GM23338 (cell line): ENCODE data around the gene SHISA2.

Experiments used
- CREB1 ChIP-seq: fragments of 250-450 bp; sonication (Bioruptor Pico); IDR thresholded peaks from 2 replicates; pipeline ENCODE4 v1.5.0; 2020; ENCODE audit warnings: low read depth, mild to moderate bottlenecking, moderate library complexity
- CTCF ChIP-seq, 2 experiments: fragments of 200-600 bp in 1 of 2; sonication (generic) in 1 of 2; conservative IDR thresholded peaks; 2 replicates each; pipeline versions ENCODE4 v1.5.1 to v1.6.1; 2016 to 2017; ENCODE audit warnings: antibody characterized with exemption in 2 of 2, low read depth in 2 of 2, mild to moderate bottlenecking in 2 of 2, moderate library complexity in 1 of 2
- ETS1 ChIP-seq: IDR thresholded peaks from 2 replicates; pipeline ENCODE4 v1.6.1; 2016; ENCODE audit warnings: antibody characterized with exemption
- EZH2 ChIP-seq: fragments of 200-600 bp; sonication (generic); IDR thresholded peaks from one replicate; pipeline ENCODE4 v1.8.0; 2017; ENCODE audit warnings: antibody characterized with exemption, mild to moderate bottlenecking, low read depth; ENCODE audit not compliant: unreplicated experiment
- EZH2phosphoT487 ChIP-seq: fragments of 200-600 bp; sonication (generic); IDR thresholded peaks from one replicate; pipeline ENCODE4 v1.8.1; 2018; ENCODE audit warnings: antibody characterized with exemption; ENCODE audit not compliant: unreplicated experiment
- JUNB ChIP-seq: IDR thresholded peaks from one replicate; pipeline ENCODE4 v1.6.1; 2016; ENCODE audit warnings: antibody characterized with exemption; ENCODE audit not compliant: unreplicated experiment
- POLR2AphosphoS5 ChIP-seq: IDR thresholded peaks from 2 replicates; pipeline ENCODE4 v1.6.1; 2016; ENCODE audit warnings: antibody characterized with exemption, low read depth
- REST ChIP-seq: IDR thresholded peaks from one replicate; pipeline ENCODE4 v1.6.1; 2018; ENCODE audit warnings: antibody characterized with exemption; ENCODE audit not compliant: unreplicated experiment
- ZNF114 ChIP-seq: fragments of 250-450 bp; sonication (Bioruptor Pico); IDR thresholded peaks from 2 replicates; pipeline ENCODE4 v1.5.0; 2020; ENCODE audit warnings: mild to moderate bottlenecking, moderate library complexity

- TF ChIP-seq REST (no peak), CTCF (conservative IDR thresholded peaks at IDR 0.05; ENCODE audit: low read depth in 2 of 2) (no peak), POLR2AphosphoS5 (no peak), EZH2 (no peak), EZH2phosphoT487 (no peak), CREB1 (CRISPR knock-in tag) (no peak), ETS1 (no peak), JUNB (no peak), ZNF114 (no peak)
These were observed 22.2 kb downstream of the SHISA2 start for GRCh38 chr13:26029581-26030136.
